Endodermal cell (in vitro differentiated cells): Measurements from ENCODE around the gene CHN2. TPM values are rescaled to one million over a fixed set of nuclear protein-coding genes. Genes with fewer than 3 reads are reported as not detected.
A peak's percentile ranks its signal among the peaks of the same experiment; 100 is the strongest.

ENCODE experiments used
- DNase-seq: peaks from one replicate; pipeline ENCODE4 v3.0.0-alpha.2; 2017
- H3K27ac ChIP-seq: 2 replicates; pipeline ENCODE4 v1.5.1; 2013; ENCODE audit warnings: mild to moderate bottlenecking, low read depth, low read length, moderate library complexity
- H3K27me3 ChIP-seq: 2 replicates; pipeline ENCODE4 v1.6.1; 2013; ENCODE audit warnings: mild to moderate bottlenecking, low read length, moderate library complexity; ENCODE audit not compliant: insufficient read depth, control insufficient read depth, poor library complexity, severe bottlenecking
- H3K36me3 ChIP-seq: 2 replicates; pipeline ENCODE4 v1.7.0; 2013; ENCODE audit warnings: mild to moderate bottlenecking, low read length, moderate library complexity; ENCODE audit not compliant: control insufficient read depth, insufficient read depth
- H3K4me1 ChIP-seq: one replicate; pipeline ENCODE4 v1.7.0; 2013; ENCODE audit warnings: low read length; ENCODE audit not compliant: control insufficient read depth, insufficient read depth
- H3K4me3 ChIP-seq: 2 replicates; pipeline ENCODE4 v1.5.1; 2013; ENCODE audit warnings: mild to moderate bottlenecking, low read length, moderate library complexity
- H3K9ac ChIP-seq: 2 replicates; pipeline ENCODE4 v1.6.1; 2013; ENCODE audit warnings: mild to moderate bottlenecking, low read length, moderate library complexity; ENCODE audit not compliant: poor library complexity, severe bottlenecking; ENCODE audit errors: extremely low read depth
- H3K9me3 ChIP-seq: 2 replicates; pipeline ENCODE4 v1.6.1; 2013; ENCODE audit warnings: mild to moderate bottlenecking, low read length, moderate library complexity; ENCODE audit not compliant: control insufficient read depth
- H3K27ac Mint-ChIP-seq: 2 replicates; pipeline ENCODE4 v1.8.0; 2020; ENCODE audit warnings: mixed read lengths
- H3K27me3 Mint-ChIP-seq: 2 replicates; pipeline ENCODE4 v1.8.0; 2021; ENCODE audit warnings: mild to moderate bottlenecking, mixed read lengths; ENCODE audit not compliant: insufficient read depth
- H3K36me3 Mint-ChIP-seq: 2 replicates; pipeline ENCODE4 v1.8.0; 2020; ENCODE audit warnings: low read depth, mixed read lengths
- H3K4me1 Mint-ChIP-seq: 2 replicates; pipeline ENCODE4 v1.8.0; 2020; ENCODE audit warnings: mixed read lengths
- H3K4me3 Mint-ChIP-seq: 2 replicates; pipeline ENCODE4 v1.8.0; 2020; ENCODE audit warnings: mild to moderate bottlenecking, moderate library complexity, mixed read lengths
- H3K9me3 Mint-ChIP-seq: 2 replicates; pipeline ENCODE4 v1.8.0; 2020; ENCODE audit warnings: mild to moderate bottlenecking, mixed read lengths
- CTCF ChIP-seq: fragments of 200-600 bp; sonication (generic); conservative IDR thresholded peaks from 2 replicates; pipeline ENCODE4 v1.5.0; 2021; ENCODE audit warnings: antibody characterized with exemption, mild to moderate bottlenecking
- WGBS, 2 experiments: methylation state at CpG; one replicate each; pipeline versions ENCODE4 v1.1.5 to v1.1.7; 2013; ENCODE audit warnings: missing lambda C conversion rate in 2 of 2, mixed read lengths in 1 of 2; ENCODE audit not compliant: insufficient coverage in 1 of 2, insufficient read length in 1 of 2; 5-methylcytosine and 5-hydroxymethylcytosine counted together
- total RNA-seq, 2 donors: library from RNA; stranded (reverse); fragmentation: NEBNext Ultra II Directional in 1 of 2; extraction: Animal tissue kit (Norgen Biotek cat#: 25700) in 1 of 2; gene quantifications; 2 replicates in 1 of 2; 3 replicates in 1 of 2; pipeline ENCODE4 v1.2.1, GENCODE V29; 2021

The CHN2 gene
- total RNA-seq, 2 donors from 2014 or later: 14.0 to 14.1 TPM

DNA sequence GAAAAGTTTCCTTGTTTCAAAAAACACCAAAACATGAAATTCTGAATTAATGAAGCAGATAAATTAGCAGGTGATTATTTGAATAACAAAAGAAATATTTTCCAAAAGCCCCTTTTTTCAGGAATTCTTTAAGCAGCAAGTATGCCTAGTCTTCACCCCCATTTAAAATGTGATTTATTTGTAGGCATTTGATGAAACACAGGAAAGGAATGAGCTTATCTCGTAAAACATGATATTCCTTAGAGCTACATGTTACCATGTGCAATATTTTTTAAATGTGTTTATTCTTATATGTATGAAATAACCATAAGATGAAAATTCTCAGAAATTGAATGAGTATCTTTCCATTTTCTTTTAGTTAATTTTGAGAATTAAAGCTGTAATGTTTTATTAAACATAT lies 106.1 kb downstream of the CHN2 start:
- peaks cover 47% of the 10 kb centered on the region for H3K4me1 Mint-ChIP-seq

DNA sequence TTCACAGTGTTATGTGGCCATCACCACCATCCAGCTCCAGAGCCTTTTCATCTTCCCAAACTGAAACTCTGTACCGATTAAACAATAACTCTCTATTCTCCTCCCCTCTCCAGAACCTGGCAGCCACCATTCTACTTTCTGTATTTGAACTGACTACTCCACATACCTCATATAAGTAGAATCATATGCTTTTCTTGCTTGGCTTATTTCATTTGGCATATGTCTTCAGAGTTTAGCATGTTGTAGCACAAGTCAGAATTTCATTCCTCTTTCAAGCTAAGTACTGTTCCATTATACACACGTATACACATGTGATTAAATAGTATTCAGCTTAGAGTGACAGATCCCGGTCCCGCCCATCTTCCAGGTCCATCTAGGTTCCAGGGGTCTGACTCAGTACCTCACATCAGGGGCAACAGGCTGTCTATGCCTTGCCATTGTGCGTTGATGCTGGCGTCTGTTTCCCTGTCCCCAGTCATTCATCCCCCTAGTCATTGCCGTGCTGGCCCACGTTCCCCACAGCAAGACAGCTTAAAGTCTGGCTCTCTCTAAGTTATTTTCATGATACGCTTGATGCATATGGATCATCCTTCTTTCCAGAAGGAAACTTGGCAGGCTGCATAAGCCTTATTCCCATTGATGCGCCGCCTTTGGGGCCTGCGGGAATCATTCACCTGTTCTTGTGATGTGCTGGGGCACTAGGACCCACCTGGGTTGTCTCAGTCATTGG lies 108.3 kb downstream of the CHN2 start:
- Histone ChIP-seq H3K9ac (no peak overlapping the region), H3K4me3 (no peak overlapping the region), H3K27me3 (no peaks in the 10 kb centered on the region), H3K4me1 (peaks cover 20% of the 10 kb centered on the region), H3K9me3 (no peaks in the 10 kb centered on the region), H3K36me3 (no peaks in the 10 kb centered on the region), H3K27ac (no peak overlapping the region)
- Mint-ChIP-seq H3K27me3 (peaks cover 6% of the 10 kb centered on the region), H3K9me3 (no peaks in the 10 kb centered on the region), H3K36me3 (no peaks in the 10 kb centered on the region), H3K4me1 (peaks cover 51% of the 10 kb centered on the region), H3K27ac (no peak overlapping the region), H3K4me3 (no peak overlapping the region)
- no peak for TF ChIP-seq CTCF
- DNase-seq: no peak
- WGBS, 2 experiments: 88 to 91% methylated on average over 9 to 12 of the region's 12 CpGs

More for the DNA sequence above, 106.1 kb downstream of the CHN2 start:
- H3K36me3 ChIP-seq: no peaks in the 10 kb centered on the region
- no peak overlapping the region for H3K27ac ChIP-seq
- Mint-ChIP-seq H3K27ac (no peak overlapping the region), H3K36me3 (no peaks in the 10 kb centered on the region), H3K9me3 (no peaks in the 10 kb centered on the region), H3K27me3 (peaks cover 6% of the 10 kb centered on the region), H3K4me3 (no peak overlapping the region)
- H3K4me3 ChIP-seq: no peak overlapping the region
- DNase-seq: no peak
- WGBS, 2 experiments: 83% methylated on average over 1 of the region's 1 CpG; no CpG with 5 or more reads in 1 of the 2 experiments
- no peak for TF ChIP-seq CTCF
- H3K9me3 ChIP-seq: no peaks in the 10 kb centered on the region
- H3K27me3 ChIP-seq: no peaks in the 10 kb centered on the region
- peaks cover 20% of the 10 kb centered on the region for H3K4me1 ChIP-seq
- no peak overlapping the region for H3K9ac ChIP-seq

GRCh38 chr7:29304756-29305155 lies 110.2 kb downstream of the CHN2 start:
- no peak for TF ChIP-seq CTCF
- no peak for DNase-seq
- H3K27me3 Mint-ChIP-seq: peaks cover 6% of the 10 kb centered on the region
- H3K9me3 Mint-ChIP-seq: no peaks in the 10 kb centered on the region
- Histone ChIP-seq H3K27me3 (no peaks in the 10 kb centered on the region), H3K36me3 (no peaks in the 10 kb centered on the region), H3K4me1 (peaks cover 6% of the 10 kb centered on the region), H3K4me3 (no peak overlapping the region), H3K27ac (peak overlapping the region; percentile 21), H3K9me3 (no peaks in the 10 kb centered on the region), H3K9ac (no peak overlapping the region)
- peaks cover 47% of the 10 kb centered on the region for H3K4me1 Mint-ChIP-seq
- 66 to 81% methylated on average over 6 of the region's 6 CpGs for WGBS, 2 experiments
- no peak overlapping the region for H3K4me3 Mint-ChIP-seq
- no peak overlapping the region for H3K27ac Mint-ChIP-seq
- no peaks in the 10 kb centered on the region for H3K36me3 Mint-ChIP-seq
